H1 (cell line): ENCODE results near the gene STAT2. TPM values are rescaled to one million over a fixed set of nuclear protein-coding genes. Genes with fewer than 3 reads are reported as not detected.

Experiments used
- CTCF ChIA-PET: fragments of 300-600 bp; sonication (Branson Sonifier 250); formaldehyde crosslinking; loops from one replicate; lab custom pipeline; 2021; ENCODE audit not compliant: partially characterized antibody; lab: Charles Lee
- POLR2A ChIA-PET: fragments of 300-600 bp; sonication (Branson Sonifier 250); formaldehyde crosslinking; loops from one replicate; lab custom pipeline; 2021; ENCODE audit warnings: inconsistent platforms; ENCODE audit not compliant: partially characterized antibody; lab: Charles Lee
- DNase-seq, 2 experiments: peaks; one replicate each; pipeline versions ENCODE4 v3.0.0 to v3.0.0-alpha.2; 2010 to 2022; ENCODE audit warnings: low spot score in 2 of 2, low read depth in 1 of 2, mixed read lengths in 1 of 2
- FAIRE-seq: peaks from 2 replicates; lab custom pipeline; 2011; peaks lifted over from hg19 to GRCh38; lab: Jason Lieb, UNC
- H2AFZ ChIP-seq: 2 replicates; pipeline ENCODE4 v1.8.1; 2012; ENCODE audit warnings: low read length, inconsistent platforms
- H2AK5ac ChIP-seq: 2 replicates; pipeline ENCODE4 v1.6.1; 2013; ENCODE audit warnings: low read depth, low read length
- H2BK120ac ChIP-seq: replicated peaks from 2 replicates; pipeline ENCODE3; 2013; ENCODE audit warnings: low read depth, low read length, inconsistent platforms
- H2BK12ac ChIP-seq: 2 replicates; pipeline ENCODE4 v1.6.1; 2013; ENCODE audit warnings: low read depth, low read length
- H2BK15ac ChIP-seq: 2 replicates; pipeline ENCODE4 v1.6.1; 2013; ENCODE audit warnings: low read length
- H2BK20ac ChIP-seq: 2 replicates; pipeline ENCODE4 v1.6.1; 2013; ENCODE audit warnings: low read length
- H2BK5ac ChIP-seq: 2 replicates; pipeline ENCODE4 v1.6.1; 2013; ENCODE audit warnings: low read depth, low read length
- H3K14ac ChIP-seq: 2 replicates; pipeline ENCODE4 v1.6.1; 2013; ENCODE audit warnings: inconsistent platforms; ENCODE audit not compliant: insufficient read length
- H3K18ac ChIP-seq: 2 replicates; pipeline ENCODE4 v1.6.1; 2013; ENCODE audit warnings: low read length; ENCODE audit errors: extremely low read depth
- H3K23ac ChIP-seq: 2 replicates; pipeline ENCODE4 v1.6.1; 2013; ENCODE audit warnings: inconsistent platforms; ENCODE audit not compliant: insufficient read length
- H3K23me2 ChIP-seq: 2 replicates; pipeline ENCODE4 v1.6.1; 2013; ENCODE audit warnings: low read depth, low read length
- H3K27ac ChIP-seq: 2 replicates; pipeline ENCODE4 v1.6.1; 2011; ENCODE audit warnings: low read depth, low read length, inconsistent platforms
- H3K27me3 ChIP-seq, 4 experiments: replicated peaks in 1 of 4; 1 replicate in 1 of 4; 2 replicates in 3 of 4; pipeline versions ENCODE4 v1.6.1 to v1.8.1; 2011 to 2013; ENCODE audit warnings: low read length in 3 of 4, mild to moderate bottlenecking in 3 of 4, inconsistent platforms in 2 of 4, mixed read lengths in 2 of 4, moderate library complexity in 1 of 4; ENCODE audit not compliant: control insufficient read depth in 3 of 4, insufficient read depth in 3 of 4; ENCODE audit errors: extremely low read depth in 1 of 4
- H3K36me3 ChIP-seq, 4 experiments: 2 replicates each; pipeline versions ENCODE4 v1.6.1 to v1.8.1; 2011 to 2013; ENCODE audit warnings: mild to moderate bottlenecking in 4 of 4, low read length in 3 of 4, moderate library complexity in 2 of 4, control low read depth in 1 of 4, inconsistent platforms in 1 of 4; ENCODE audit not compliant: insufficient read depth in 4 of 4, control insufficient read depth in 2 of 4
- H3K4ac ChIP-seq: replicated peaks from 2 replicates; pipeline ENCODE3; 2013; ENCODE audit warnings: low read length, low read depth, mixed read lengths, inconsistent platforms; ENCODE audit not compliant: insufficient read length
- H3K4me1 ChIP-seq, 4 experiments: replicated peaks in 1 of 4; 1 replicate in 1 of 4; 2 replicates in 3 of 4; pipeline versions ENCODE4 v1.6.1 to v1.8.1; 2011 to 2013; ENCODE audit warnings: low read length in 3 of 4, inconsistent platforms in 2 of 4, mixed read lengths in 1 of 4; ENCODE audit not compliant: insufficient read depth in 4 of 4, control insufficient read depth in 3 of 4
- H3K4me2 ChIP-seq, 2 experiments: 2 replicates each; pipeline versions ENCODE4 v1.6.1 to v1.8.1; 2011 to 2013; ENCODE audit warnings: low read depth in 2 of 2, low read length in 2 of 2, control low read depth in 1 of 2, inconsistent platforms in 1 of 2, mild to moderate bottlenecking in 1 of 2; ENCODE audit not compliant: insufficient read depth in 1 of 2
- H3K4me3 ChIP-seq, 4 experiments: fragments of 200-600, 300-600 bp in 1 of 4; sonication (generic), shearing (Covaris generic), sonication (Bioruptor Twin) in 1 of 4; 2 replicates each; pipeline versions ENCODE4 v1.5.1 to v1.8.1; 2011 to 2016; ENCODE audit warnings: low read length in 4 of 4, low read depth in 3 of 4, control low read depth in 2 of 4, inconsistent platforms in 2 of 4, mild to moderate bottlenecking in 2 of 4, mixed read lengths in 1 of 4, moderate library complexity in 1 of 4; ENCODE audit not compliant: insufficient read depth in 2 of 4; ENCODE audit errors: extremely low read depth in 1 of 4
- H3K56ac ChIP-seq: replicated peaks from 2 replicates; pipeline ENCODE3; 2013; ENCODE audit warnings: low read depth, mild to moderate bottlenecking, mixed read lengths, low read length, inconsistent platforms; ENCODE audit not compliant: insufficient read length
- H3K79me1 ChIP-seq: 2 replicates; pipeline ENCODE4 v1.6.1; 2013; ENCODE audit warnings: low read depth, low read length, control low read depth
- H3K79me2 ChIP-seq, 2 experiments: 2 replicates each; pipeline versions ENCODE4 v1.6.1 to v1.8.1; 2012 to 2013; ENCODE audit warnings: low read length in 2 of 2, mild to moderate bottlenecking in 2 of 2, inconsistent platforms in 1 of 2; ENCODE audit not compliant: insufficient read depth in 2 of 2, control insufficient read depth in 1 of 2
- H3K9ac ChIP-seq, 4 experiments: replicated peaks in 1 of 4; 1 replicate in 1 of 4; 2 replicates in 3 of 4; pipeline versions ENCODE4 v1.6.1 to v1.8.1; 2011 to 2013; ENCODE audit warnings: low read depth in 3 of 4, low read length in 3 of 4, control low read depth in 2 of 4, mild to moderate bottlenecking in 2 of 4, moderate library complexity in 2 of 4, inconsistent platforms in 1 of 4; ENCODE audit errors: extremely low read depth in 1 of 4
- H3K9me3 ChIP-seq, 2 experiments: 2 replicates each; pipeline versions ENCODE4 v1.6.1 to v1.8.1; 2012 to 2013; ENCODE audit warnings: mild to moderate bottlenecking in 2 of 2, moderate library complexity in 2 of 2, control low read depth in 1 of 2, inconsistent platforms in 1 of 2, low read depth in 1 of 2, low read length in 1 of 2, mixed read lengths in 1 of 2; ENCODE audit not compliant: insufficient read depth in 2 of 2
- H4K20me1 ChIP-seq, 2 experiments: replicated peaks in 1 of 2; 2 replicates each; pipeline versions ENCODE3 to v1.8.1; 2011 to 2013; ENCODE audit warnings: inconsistent platforms in 2 of 2, low read length in 2 of 2, mild to moderate bottlenecking in 1 of 2; ENCODE audit not compliant: insufficient read depth in 2 of 2, control insufficient read depth in 1 of 2
- H4K5ac ChIP-seq: 2 replicates; pipeline ENCODE4 v1.6.1; 2013; ENCODE audit warnings: low read length, low read depth, mixed read lengths, inconsistent platforms; ENCODE audit not compliant: insufficient read length
- H4K8ac ChIP-seq: 2 replicates; pipeline ENCODE4 v1.8.0; 2013; ENCODE audit warnings: mild to moderate bottlenecking, moderate library complexity, low read length, inconsistent platforms; ENCODE audit not compliant: insufficient read depth; ENCODE audit errors: extremely low read depth
- H4K91ac ChIP-seq: replicated peaks from 2 replicates; pipeline ENCODE3; 2013; ENCODE audit warnings: low read length, mixed read lengths, inconsistent platforms; ENCODE audit not compliant: insufficient read length
- BACH1 ChIP-seq: IDR thresholded peaks from 2 replicates; pipeline ENCODE4 v1.6.1; 2012; ENCODE audit warnings: low read length, improper control_type of control experiment
- CEBPB ChIP-seq: IDR thresholded peaks from 2 replicates; pipeline ENCODE4 v1.6.1; 2012; ENCODE audit warnings: low read depth, low read length
- CHD1 ChIP-seq: IDR thresholded peaks from 2 replicates; pipeline ENCODE4 v1.6.1; 2012; ENCODE audit warnings: low read depth, low read length, improper control_type of control experiment
- PHF8 ChIP-seq: fragments of 200-600 bp; sonication (generic); conservative IDR thresholded peaks from 2 replicates; pipeline ENCODE4 v1.7.1; 2012; ENCODE audit warnings: low read depth, mild to moderate bottlenecking, inconsistent platforms, low read length, moderate library complexity
- POLR2A ChIP-seq, 2 experiments: IDR thresholded peaks; 1 replicate in 1 of 2; 2 replicates in 1 of 2; pipeline ENCODE4 v1.6.1; 2011; ENCODE audit warnings: low read depth in 2 of 2, low read length in 2 of 2, mild to moderate bottlenecking in 2 of 2; ENCODE audit errors: control extremely low read depth in 1 of 2
- POLR2AphosphoS5 ChIP-seq: IDR thresholded peaks from 2 replicates; pipeline ENCODE4 v1.6.1; 2011; ENCODE audit warnings: low read depth, low read length
- RAD21 ChIP-seq, 2 experiments: IDR thresholded peaks in 1 of 2; conservative IDR thresholded peaks in 1 of 2; 2 replicates each; pipeline ENCODE4 v1.6.1; 2011; ENCODE audit warnings: low read depth in 2 of 2, low read length in 2 of 2, improper control_type of control experiment in 1 of 2, inconsistent platforms in 1 of 2, mild to moderate bottlenecking in 1 of 2, moderate library complexity in 1 of 2
- RNF2 ChIP-seq: fragments of 200-900, 300-1000 bp; sonication (generic); IDR thresholded peaks from 2 replicates; pipeline ENCODE4 v1.7.1; 2016; ENCODE audit warnings: borderline replicate concordance, low read depth, mild to moderate bottlenecking, antibody characterized with exemption, low read length; ENCODE audit not compliant: poor library complexity, severe bottlenecking; ENCODE audit errors: missing control alignments
- SIX5 ChIP-seq: IDR thresholded peaks from 2 replicates; pipeline ENCODE4 v1.6.1; 2011; ENCODE audit warnings: mild to moderate bottlenecking, low read depth, low read length
- SP1 ChIP-seq: IDR thresholded peaks from 2 replicates; pipeline ENCODE4 v1.6.1; 2011; ENCODE audit warnings: low read depth, low read length
- TEAD4 ChIP-seq: IDR thresholded peaks from 2 replicates; pipeline ENCODE4 v1.6.1; 2012; ENCODE audit warnings: low read depth, low read length, inconsistent platforms, mixed read lengths
- ZNF274 ChIP-seq: IDR thresholded peaks from 2 replicates; pipeline ENCODE4 v1.7.0; 2012; ENCODE audit warnings: low read length, borderline replicate concordance; ENCODE audit errors: extremely low read depth
- WGBS, 2 experiments: shearing (Covaris generic) in 1 of 2; methylation state at CpG; one replicate each; pipeline versions ENCODE4 v1.1.6 to v1.1.7; 2013 to 2015; ENCODE audit warnings: low lambda C conversion rate in 2 of 2, mixed read lengths in 2 of 2, inconsistent platforms in 1 of 2, low coverage in 1 of 2, missing lambda C conversion rate in 1 of 2; ENCODE audit not compliant: insufficient replicate concordance in 2 of 2, insufficient coverage in 1 of 2, insufficient read length in 1 of 2; ENCODE audit errors: extremely low coverage in 1 of 2, missing lambda C conversion rate in 1 of 2; 5-methylcytosine and 5-hydroxymethylcytosine counted together
- polyA plus RNA-seq, 7 experiments: library from polyadenylated mRNA; depleted of rRNA in 3 of 7; stranded (reverse) in 5 of 7; unstranded in 2 of 7; fragments of >200 nt in 5 of 7; fragments of 200-250 nt in 2 of 7; gene quantifications; 1 replicate in 5 of 7; 2 replicates in 1 of 7; 4 replicates in 1 of 7; pipeline versions ENCODE4 v1.2.1 to v1.2.3, GENCODE V29; 2011 to 2013; ENCODE audit warnings: missing spikeins in 2 of 7, mixed read lengths in 2 of 7
- total RNA-seq: library from RNA; stranded (reverse); fragmentation: NEBNext Ultra II Directional; extraction: Animal tissue kit (Norgen Biotek cat#: 25700); gene quantifications from 2 replicates; pipeline ENCODE4 v1.2.1, GENCODE V29; 2021
- TF ChIP-seq, protein P1 (sequence below): IDR thresholded peaks from 2 replicates; pipeline ENCODE4 v1.6.1; 2011; ENCODE audit warnings: low read depth, mild to moderate bottlenecking, low read length; ENCODE audit not compliant: insufficient read depth

The STAT2 gene
- total and polyA plus RNA-seq, 2 of the 8 experiments (the other 6 are each of a cell fraction or from before 2014, with no cell fraction given): 37.1 to 44.7 TPM

DNA sequence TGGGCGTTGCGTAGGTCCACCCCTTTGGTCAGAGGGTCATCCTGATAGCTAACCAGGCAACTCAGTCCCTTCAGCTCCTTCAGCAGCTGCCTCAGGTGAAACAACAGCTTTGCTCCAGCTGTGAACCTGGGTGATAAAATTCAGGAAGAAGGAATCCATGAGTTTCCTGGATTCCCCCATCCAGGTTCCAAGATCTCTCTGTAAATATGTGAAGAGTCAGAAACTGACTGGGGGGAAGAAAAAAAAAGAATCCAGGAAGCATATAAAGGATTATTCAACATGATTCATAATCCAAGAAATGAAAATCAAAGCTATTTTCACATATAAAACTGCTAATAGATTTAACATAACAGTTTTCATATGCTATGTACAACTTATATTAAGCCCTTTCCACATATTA is 8.6 kb downstream of the STAT2 start:
- POLR2A ChIA-PET: interaction anchor here (1.0 to 4.3 kb wide), 4 partner anchors 9 to 95 kb away, joined by 3 to 20 read pairs (median 4); partner anchors contain the start of genes IL23A and STAT2
- no peak overlapping the region for H2BK20ac ChIP-seq
- H3K14ac ChIP-seq: no peak overlapping the region
- H4K5ac ChIP-seq: no peak overlapping the region
- no peaks in the 10 kb centered on the region for H3K4me1 ChIP-seq
- H3K27me3 ChIP-seq: no peaks in the 10 kb centered on the region
- H4K91ac ChIP-seq: no peak overlapping the region
- no peak overlapping the region for H2BK120ac ChIP-seq
- 100% methylated on average over 2 of the region's 2 CpGs; no CpG with 5 or more reads in 1 of the 2 experiments for WGBS, 2 experiments
- no peak overlapping the region for H3K23ac ChIP-seq
- peaks cover 16 to 65% (median 50%) of the 10 kb centered on the region in 4 experiments for H3K36me3 ChIP-seq
- no peak overlapping the region for H2BK15ac ChIP-seq
- no peak overlapping the region for H3K56ac ChIP-seq
- no peak overlapping the region for H3K4me3 ChIP-seq
- no peak overlapping the region for H4K8ac ChIP-seq
- H3K23me2 ChIP-seq: no peaks in the 10 kb centered on the region
- H3K18ac ChIP-seq: no peak overlapping the region
- H3K4ac ChIP-seq: no peak overlapping the region
- no peak overlapping the region for H2AFZ ChIP-seq
- CTCF ChIA-PET: interaction anchor here (0.5 to 1.8 kb wide), 5 partner anchors 9 to 261 kb away, joined by 3 to 7 read pairs (median 3); partner anchors contain the start of genes IL23A and STAT2
- FAIRE-seq: no peak
- no peak for DNase-seq
- no peaks in the 10 kb centered on the region for H3K79me2 ChIP-seq
- no peak overlapping the region for H2BK12ac ChIP-seq
- H2BK5ac ChIP-seq: no peak overlapping the region
- H3K27ac ChIP-seq: no peak overlapping the region
- no peaks in the 10 kb centered on the region; a peak in 1 of 4 replicates for H3K9me3 ChIP-seq
- no peaks in the 10 kb centered on the region; the same call in 1 of the 2 replicates for H3K79me1 ChIP-seq
- no peaks in the 10 kb centered on the region for H4K20me1 ChIP-seq
- H3K4me2 ChIP-seq: no peak overlapping the region
- no peak overlapping the region for H3K9ac ChIP-seq
- H2AK5ac ChIP-seq: no peak overlapping the region
- TF ChIP-seq SP1 (no peak), TEAD4 (no peak), POLR2A (IDR thresholded peaks at IDR 0.05; ENCODE audit: control extremely low read depth in 1 of 2, low read depth in 2 of 2, low read length in 2 of 2) (no peak), BACH1 (no peak), POLR2AphosphoS5 (no peak), PHF8 (no peak), RAD21 (IDR thresholded peaks at IDR 0.05 in 1 of 2, conservative IDR thresholded peaks at IDR 0.05 in 1 of 2; ENCODE audit: low read depth in 2 of 2, low read length in 2 of 2) (no peak), ZNF274 (no peak), RNF2 (no peak), SIX5 (no peak), CHD1 (no peak), CEBPB (no peak)
- TF ChIP-seq, protein P1, sequence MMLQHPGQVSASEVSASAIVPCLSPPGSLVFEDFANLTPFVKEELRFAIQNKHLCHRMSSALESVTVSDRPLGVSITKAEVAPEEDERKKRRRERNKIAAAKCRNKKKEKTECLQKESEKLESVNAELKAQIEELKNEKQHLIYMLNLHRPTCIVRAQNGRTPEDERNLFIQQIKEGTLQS: no peak
